ENCODE data around the gene NRXN3.

DNA sequence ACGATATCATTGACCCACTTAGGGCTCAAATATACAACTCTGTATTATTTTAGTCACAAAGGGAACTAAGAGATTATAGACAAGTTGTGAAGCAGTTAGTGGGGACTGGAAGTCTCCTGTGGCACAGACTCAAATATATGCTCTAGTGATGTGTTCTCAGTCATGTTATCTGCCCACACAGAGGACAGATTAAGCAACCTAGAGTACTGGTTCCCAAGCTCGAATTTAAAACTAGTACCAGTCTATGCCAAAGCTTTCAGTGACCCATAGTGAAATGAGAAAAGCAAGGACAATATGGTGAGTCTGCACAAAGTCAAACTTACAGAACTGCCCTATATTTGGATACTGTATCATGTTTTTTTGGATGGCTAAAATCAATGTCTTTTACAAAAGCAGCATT, 1651.9 kb downstream of the NRXN3 start:
- TF ChIP-seq, protein P1, sequence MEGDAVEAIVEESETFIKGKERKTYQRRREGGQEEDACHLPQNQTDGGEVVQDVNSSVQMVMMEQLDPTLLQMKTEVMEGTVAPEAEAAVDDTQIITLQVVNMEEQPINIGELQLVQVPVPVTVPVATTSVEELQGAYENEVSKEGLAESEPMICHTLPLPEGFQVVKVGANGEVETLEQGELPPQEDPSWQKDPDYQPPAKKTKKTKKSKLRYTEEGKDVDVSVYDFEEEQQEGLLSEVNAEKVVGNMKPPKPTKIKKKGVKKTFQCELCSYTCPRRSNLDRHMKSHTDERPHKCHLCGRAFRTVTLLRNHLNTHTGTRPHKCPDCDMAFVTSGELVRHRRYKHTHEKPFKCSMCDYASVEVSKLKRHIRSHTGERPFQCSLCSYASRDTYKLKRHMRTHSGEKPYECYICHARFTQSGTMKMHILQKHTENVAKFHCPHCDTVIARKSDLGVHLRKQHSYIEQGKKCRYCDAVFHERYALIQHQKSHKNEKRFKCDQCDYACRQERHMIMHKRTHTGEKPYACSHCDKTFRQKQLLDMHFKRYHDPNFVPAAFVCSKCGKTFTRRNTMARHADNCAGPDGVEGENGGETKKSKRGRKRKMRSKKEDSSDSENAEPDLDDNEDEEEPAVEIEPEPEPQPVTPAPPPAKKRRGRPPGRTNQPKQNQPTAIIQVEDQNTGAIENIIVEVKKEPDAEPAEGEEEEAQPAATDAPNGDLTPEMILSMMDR (conservative IDR thresholded peaks at IDR 0.05; ENCODE audit: low read depth, low read length), result no peak
- TF ChIP-seq POLR2A (IDR thresholded peaks at IDR 0.05; ENCODE audit: low read depth, low read length) (no peak), NFE2L2 (IDR thresholded peaks at IDR 0.05; ENCODE audit: low read depth, low read length) (no peak), RAD21 (IDR thresholded peaks at IDR 0.05; ENCODE audit: low read length) (no peak), FOS (IDR thresholded peaks at IDR 0.05; ENCODE audit: low read depth, low read length) (no peak), SMC3 (IDR thresholded peaks at IDR 0.05; ENCODE audit: low read depth, low read length) (no peak), MAZ (IDR thresholded peaks at IDR 0.05; ENCODE audit: borderline replicate concordance, low read depth, low read length) (no peak), BHLHE40 (IDR thresholded peaks at IDR 0.05; ENCODE audit: low read depth, low read length) (no peak), RCOR1 (IDR thresholded peaks at IDR 0.05; ENCODE audit: insufficient replicate concordance, low read length) (no peak), CHD1 (IDR thresholded peaks at IDR 0.05; ENCODE audit: low read depth, low read length) (no peak), MXI1 (IDR thresholded peaks at IDR 0.05; ENCODE audit: borderline replicate concordance, low read depth, low read length) (no peak)
- TF ChIP-seq, protein P2, sequence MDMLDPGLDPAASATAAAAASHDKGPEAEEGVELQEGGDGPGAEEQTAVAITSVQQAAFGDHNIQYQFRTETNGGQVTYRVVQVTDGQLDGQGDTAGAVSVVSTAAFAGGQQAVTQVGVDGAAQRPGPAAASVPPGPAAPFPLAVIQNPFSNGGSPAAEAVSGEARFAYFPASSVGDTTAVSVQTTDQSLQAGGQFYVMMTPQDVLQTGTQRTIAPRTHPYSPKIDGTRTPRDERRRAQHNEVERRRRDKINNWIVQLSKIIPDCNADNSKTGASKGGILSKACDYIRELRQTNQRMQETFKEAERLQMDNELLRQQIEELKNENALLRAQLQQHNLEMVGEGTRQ (IDR thresholded peaks at IDR 0.05; ENCODE audit: low read depth, low read length), result no peak

All from IMR-90 (cell line).